B cell (primary cell): ENCODE measurements around the gene SLC17A4. TPM values are rescaled to one million over a fixed set of nuclear protein-coding genes. Genes with fewer than 3 reads are reported as not detected.

ENCODE experiments used
- ATAC-seq: fragments of 200-7000 bp; cut with Tn5 transposase; one replicate; pipeline ENCODE4 v1.10.0; 2021; ENCODE audit warnings: low read depth, mild to moderate bottlenecking, moderate number of reproducible peaks, moderate library complexity
- CTCF ChIA-PET: fragments of 350-600 bp; sonication (Branson Sonifier 250); formaldehyde crosslinking; loops from one replicate; lab custom pipeline; 2021; ENCODE audit warnings: antibody characterized with exemption, inconsistent platforms; lab: Charles Lee
- POLR2A ChIA-PET: fragments of 350-600 bp; sonication (Branson Sonifier 250); formaldehyde crosslinking; loops from one replicate; lab custom pipeline; 2021; ENCODE audit warnings: antibody characterized with exemption; lab: Charles Lee
- DNase-seq: peaks from one replicate; pipeline ENCODE4 v3.0.0; 2013
- H2AFZ ChIP-seq: 2 replicates; pipeline ENCODE4 v1.6.1; 2012; ENCODE audit warnings: mild to moderate bottlenecking, low read depth, low read length; ENCODE audit not compliant: insufficient read depth, poor library complexity, severe bottlenecking
- H3K27ac ChIP-seq, 2 donors: 1 replicate in 1 of 2; 2 replicates in 1 of 2; pipeline ENCODE4 v1.5.1; 2012 to 2013; ENCODE audit warnings: low read length in 2 of 2, mild to moderate bottlenecking in 2 of 2, moderate library complexity in 1 of 2
- H3K27me3 ChIP-seq, 4 experiments: fragments of 200-600 bp in 1 of 4; sonication (generic) in 1 of 4; replicated peaks in 1 of 4; 1 replicate in 2 of 4; 2 replicates in 2 of 4; pipeline versions ENCODE4 v1.6.1 to v1.7.0; 2013 to 2016; ENCODE audit warnings: low read length in 3 of 4, mild to moderate bottlenecking in 2 of 4, mixed read lengths in 1 of 4, moderate library complexity in 1 of 4; ENCODE audit not compliant: insufficient read depth in 4 of 4, control insufficient read depth in 3 of 4; ENCODE audit errors: control extremely low read depth in 1 of 4
- H3K36me3 ChIP-seq, 2 experiments: replicated peaks in 1 of 2; 1 replicate in 1 of 2; 2 replicates in 1 of 2; pipeline versions ENCODE4 v1.6.1 to v1.7.1; 2013; ENCODE audit warnings: low read length in 1 of 2; ENCODE audit not compliant: insufficient read depth in 2 of 2, control insufficient read depth in 1 of 2; ENCODE audit errors: control extremely low read depth in 1 of 2, extremely low read depth in 1 of 2
- H3K4me1 ChIP-seq, 2 donors: fragments of 200-600 bp in 1 of 2; sonication (generic) in 1 of 2; 1 replicate in 1 of 2; 2 replicates in 1 of 2; pipeline versions ENCODE4 v1.5.1 to v1.6.1; 2013 to 2017; ENCODE audit warnings: low read length in 2 of 2; ENCODE audit not compliant: control insufficient read depth in 2 of 2, insufficient read depth in 2 of 2
- H3K4me2 ChIP-seq: replicated peaks from 2 replicates; pipeline ENCODE3; 2012; ENCODE audit warnings: mild to moderate bottlenecking, low read depth, low read length; ENCODE audit not compliant: poor library complexity, severe bottlenecking
- H3K4me3 ChIP-seq, 5 experiments: fragments of 200-600 bp in 1 of 5; sonication (generic) in 1 of 5; 1 replicate in 3 of 5; 2 replicates in 2 of 5; pipeline versions ENCODE4 v1.5.1 to v1.7.0; 2011 to 2016; ENCODE audit warnings: low read length in 4 of 5, mild to moderate bottlenecking in 4 of 5, low read depth in 2 of 5, control low read depth in 1 of 5, moderate library complexity in 1 of 5; ENCODE audit not compliant: insufficient read depth in 1 of 5; ENCODE audit errors: control extremely low read depth in 1 of 5, extremely low read depth in 1 of 5
- H3K79me2 ChIP-seq: fragments of 200-600 bp; sonication (generic); one replicate; pipeline ENCODE4 v1.6.0; 2016; ENCODE audit warnings: low read length; ENCODE audit not compliant: control insufficient read depth, insufficient read depth
- H3K9ac ChIP-seq: fragments of 200-600 bp; sonication (generic); 2 replicates; pipeline ENCODE4 v1.6.1; 2017; ENCODE audit warnings: mild to moderate bottlenecking, low read length, moderate library complexity
- H3K9me3 ChIP-seq, 3 donors: one replicate each; pipeline versions ENCODE4 v1.6.1 to v1.7.1; 2013; ENCODE audit warnings: low read length in 2 of 3; ENCODE audit not compliant: control insufficient read depth in 2 of 3, insufficient read depth in 1 of 3; ENCODE audit errors: control extremely low read depth in 1 of 3
- H4K20me1 ChIP-seq: 2 replicates; pipeline ENCODE4 v1.6.0; 2012; ENCODE audit warnings: mild to moderate bottlenecking, low read length; ENCODE audit not compliant: insufficient read depth, control insufficient read depth, poor library complexity, severe bottlenecking
- H3K27ac Mint-ChIP-seq: one replicate; pipeline ENCODE4 v1.8.0; 2021; ENCODE audit warnings: mixed read lengths
- H3K27me3 Mint-ChIP-seq: one replicate; pipeline ENCODE4 v1.8.0; 2021; ENCODE audit warnings: mixed read lengths
- H3K4me1 Mint-ChIP-seq: one replicate; pipeline ENCODE4 v1.8.0; 2021; ENCODE audit warnings: mixed read lengths
- H3K4me3 Mint-ChIP-seq: one replicate; pipeline ENCODE4 v1.8.0; 2021; ENCODE audit warnings: mixed read lengths
- H3K9me3 Mint-ChIP-seq: one replicate; pipeline ENCODE4 v1.8.0; 2022; ENCODE audit warnings: mixed read lengths; ENCODE audit not compliant: insufficient read depth
- CTCF ChIP-seq: fragments of 200-600 bp; IDR thresholded peaks from one replicate; pipeline ENCODE4 v1.8.0; 2022; ENCODE audit warnings: antibody characterized with exemption, mild to moderate bottlenecking
- EZH2 ChIP-seq: IDR thresholded peaks from 2 replicates; pipeline ENCODE4 v1.6.1; 2012; ENCODE audit warnings: borderline replicate concordance, low read depth, mild to moderate bottlenecking, moderate library complexity, low read length; ENCODE audit not compliant: insufficient read depth, poor library complexity, severe bottlenecking
- WGBS: methylation state at CpG from one replicate; pipeline ENCODE4 v1.1.5; 2013; ENCODE audit warnings: missing lambda C conversion rate; ENCODE audit not compliant: insufficient coverage; 5-methylcytosine and 5-hydroxymethylcytosine counted together
- intact Hi-C: fragments of 100-400 bp; cut with micrococcal nuclease; formaldehyde crosslinking; loops from one replicate; pipeline ENCODE4 v1.10.0; 2022
- polyA plus RNA-seq: library from polyadenylated mRNA; depleted of rRNA; stranded (reverse); fragments of >200 nt; gene quantifications from 2 replicates; pipeline ENCODE4 v1.2.3, GENCODE V29; 2012
- total RNA-seq, 2 donors: library from RNA; stranded (reverse); fragments of 120-200 nt in 1 of 2; gene quantifications; 1 replicate in 1 of 2; 2 replicates in 1 of 2; pipeline versions ENCODE4 v1.2.3 to v1.2.4, GENCODE V29; 2013 to 2022

SLC17A4 gene
- total and polyA plus RNA-seq, 2 donors (not counting 1 experiment from before 2014, with no cell fraction given), result not detected

- H3K9me3 Mint-ChIP-seq, result no peaks in the 10 kb centered on the region
- 95% methylated on average over 34 of the region's 37 CpGs for WGBS
- peaks cover 0 to 6% (median 1%) of the 10 kb centered on the region in 4 experiments for H3K27me3 ChIP-seq
- H3K27me3 Mint-ChIP-seq, result peaks cover 39% of the 10 kb centered on the region
- no peak overlapping the region for H3K4me2 ChIP-seq
- DNase-seq, result no peak
- no peak for TF ChIP-seq CTCF
- no peak for TF ChIP-seq EZH2
- intact Hi-C loops, result no loop called here
- no peak for ATAC-seq
- no peak overlapping the region for H3K9ac ChIP-seq
- H3K36me3 ChIP-seq, result no peaks in the 10 kb centered on the region
- no peaks in the 10 kb centered on the region for H4K20me1 ChIP-seq
- H3K79me2 ChIP-seq, result no peaks in the 10 kb centered on the region
- H2AFZ ChIP-seq, result no peak overlapping the region
- POLR2A ChIA-PET, result no interaction called here
- no peak overlapping the region for H3K4me3 Mint-ChIP-seq
- H3K4me1 Mint-ChIP-seq, result no peaks in the 10 kb centered on the region
- H3K4me1 ChIP-seq, result no peaks in the 10 kb centered on the region
- peaks cover 0 to 7% (median 0%) of the 10 kb centered on the region in 3 donors for H3K9me3 ChIP-seq
- H3K4me3 ChIP-seq, result no peak overlapping the region
- H3K27ac ChIP-seq, result no peak overlapping the region
- CTCF ChIA-PET, result interaction anchor here (1.5 kb wide), 1 partner anchor 8 kb away, joined by 3 read pairs; no protein-coding TSS in a partner anchor
- H3K27ac Mint-ChIP-seq, result no peak overlapping the region
Observed at GRCh38 chr6:25726122-25726911, 28.2 kb upstream of the SLC17A4 start.

GRCh38 chr6:25727028-25727427, 27.5 kb upstream of the SLC17A4 start:
- H3K4me2 ChIP-seq, result no peak overlapping the region
- H4K20me1 ChIP-seq, result no peaks in the 10 kb centered on the region
- H3K4me1 ChIP-seq, result no peaks in the 10 kb centered on the region
- no peaks in the 10 kb centered on the region for H3K79me2 ChIP-seq
- no peak overlapping the region for H3K4me3 ChIP-seq
- 90% methylated on average over 12 of the region's 14 CpGs for WGBS
- no peak for TF ChIP-seq EZH2
- TF ChIP-seq CTCF, result no peak
- H3K27me3 Mint-ChIP-seq, result peaks cover 44% of the 10 kb centered on the region
- POLR2A ChIA-PET, result interaction anchor here (0.6 kb wide), 1 partner anchor 450 kb away, joined by 4 read pairs; no protein-coding TSS in a partner anchor
- DNase-seq (no peak), ATAC-seq (no peak)
- H3K36me3 ChIP-seq, result no peaks in the 10 kb centered on the region
- H2AFZ ChIP-seq, result no peak overlapping the region
- peaks cover 1% of the 10 kb centered on the region for H3K9me3 Mint-ChIP-seq
- H3K4me3 Mint-ChIP-seq, result no peak overlapping the region
- H3K9ac ChIP-seq, result no peak overlapping the region
- no peaks in the 10 kb centered on the region for H3K4me1 Mint-ChIP-seq
- H3K27ac Mint-ChIP-seq, result no peak overlapping the region
- peaks cover 0 to 6% (median 2%) of the 10 kb centered on the region in 4 experiments for H3K27me3 ChIP-seq
- CTCF ChIA-PET, result interaction anchor here (1.5 kb wide), 2 partner anchors 9 to 24 kb away, joined by 3 read pairs; no protein-coding TSS in a partner anchor
- H3K9me3 ChIP-seq, result peaks cover 0 to 11% (median 0%) of the 10 kb centered on the region in 3 donors
- intact Hi-C loops, result no loop called here
- no peak overlapping the region for H3K27ac ChIP-seq
